H9 (cell line): ENCODE results near the gene TTLL9. TPM values are rescaled to one million over a fixed set of nuclear protein-coding genes. Genes with fewer than 3 reads are reported as not detected.

Experiments used
- DNase-seq: peaks from one replicate; pipeline ENCODE4 v3.0.0-alpha.2; 2017
- H2AFZ ChIP-seq: one replicate; pipeline ENCODE4 v1.6.1; 2013; ENCODE audit warnings: mild to moderate bottlenecking, low read length, control low read depth, moderate library complexity
- H2AK5ac ChIP-seq: 2 replicates; pipeline ENCODE4 v1.6.1; 2013; ENCODE audit warnings: low read length, control low read depth, mixed read lengths; ENCODE audit not compliant: insufficient read length
- H2BK120ac ChIP-seq: one replicate; pipeline ENCODE4 v1.6.1; 2013; ENCODE audit warnings: low read depth, mild to moderate bottlenecking, low read length, control low read depth, inconsistent platforms; ENCODE audit not compliant: poor library complexity, severe bottlenecking
- H2BK12ac ChIP-seq: 2 replicates; pipeline ENCODE4 v1.6.1; 2013; ENCODE audit warnings: low read length, control low read depth, mixed read lengths, low read depth; ENCODE audit not compliant: insufficient read length
- H2BK15ac ChIP-seq: 2 replicates; pipeline ENCODE4 v1.6.1; 2013; ENCODE audit warnings: low read depth, low read length, control low read depth
- H2BK20ac ChIP-seq: one replicate; pipeline ENCODE4 v1.6.1; 2013; ENCODE audit warnings: low read depth, mild to moderate bottlenecking, low read length, control low read depth, inconsistent platforms; ENCODE audit not compliant: poor library complexity, severe bottlenecking
- H2BK5ac ChIP-seq: 2 replicates; pipeline ENCODE4 v1.6.1; 2013; ENCODE audit warnings: low read length, control low read depth, mixed read lengths; ENCODE audit not compliant: insufficient read length
- H3K14ac ChIP-seq: 2 replicates; pipeline ENCODE4 v1.6.1; 2013; ENCODE audit warnings: low read length, control low read depth; ENCODE audit not compliant: insufficient read depth
- H3K18ac ChIP-seq: 2 replicates; pipeline ENCODE4 v1.6.1; 2013; ENCODE audit warnings: low read depth, mild to moderate bottlenecking, mixed read lengths, low read length, control low read depth; ENCODE audit not compliant: insufficient read length
- H3K23ac ChIP-seq: 2 replicates; pipeline ENCODE4 v1.6.1; 2013; ENCODE audit warnings: low read length, control low read depth, mixed read lengths, low read depth; ENCODE audit not compliant: insufficient read length
- H3K23me2 ChIP-seq: 2 replicates; pipeline ENCODE4 v1.6.1; 2013; ENCODE audit warnings: low read depth, mild to moderate bottlenecking, mixed read lengths, low read length, control low read depth; ENCODE audit not compliant: insufficient read length, poor library complexity, severe bottlenecking
- H3K27ac ChIP-seq: 2 replicates; pipeline ENCODE4 v1.5.1; 2013; ENCODE audit warnings: low read length, control low read depth, mixed read lengths, low read depth; ENCODE audit not compliant: insufficient read length
- H3K27me3 ChIP-seq: 2 replicates; pipeline ENCODE4 v1.6.1; 2013; ENCODE audit warnings: low read length, control low read depth, inconsistent platforms; ENCODE audit not compliant: insufficient read depth
- H3K4ac ChIP-seq: 2 replicates; pipeline ENCODE4 v1.6.1; 2013; ENCODE audit warnings: low read depth, mild to moderate bottlenecking, control low read depth, inconsistent platforms, low read length, moderate library complexity
- H3K4me1 ChIP-seq: 2 replicates; pipeline ENCODE4 v1.6.1; 2013; ENCODE audit warnings: low read length, control low read depth, inconsistent platforms; ENCODE audit not compliant: insufficient read depth
- H3K4me2 ChIP-seq: 2 replicates; pipeline ENCODE4 v1.6.1; 2013; ENCODE audit warnings: low read length, control low read depth, mixed read lengths; ENCODE audit not compliant: insufficient read length, insufficient read depth
- H3K56ac ChIP-seq: 2 replicates; pipeline ENCODE4 v1.6.1; 2013; ENCODE audit warnings: low read depth, mild to moderate bottlenecking, mixed read lengths, low read length, control low read depth; ENCODE audit not compliant: insufficient read length
- H3K79me1 ChIP-seq: 2 replicates; pipeline ENCODE4 v1.6.1; 2013; ENCODE audit warnings: low read depth, mild to moderate bottlenecking, moderate library complexity, low read length, control low read depth, inconsistent platforms; ENCODE audit not compliant: insufficient read depth, poor library complexity, severe bottlenecking
- H3K79me2 ChIP-seq: 2 replicates; pipeline ENCODE4 v1.6.1; 2013; ENCODE audit warnings: low read length, control low read depth, inconsistent platforms; ENCODE audit not compliant: insufficient read depth
- H3K9ac ChIP-seq: 2 replicates; pipeline ENCODE4 v1.6.1; 2013; ENCODE audit warnings: low read length, control low read depth, mixed read lengths; ENCODE audit not compliant: insufficient read length; ENCODE audit errors: extremely low read depth
- H3K9me3 ChIP-seq: one replicate; pipeline ENCODE4 v1.6.1; 2013; ENCODE audit warnings: low read depth, low read length, inconsistent platforms; ENCODE audit not compliant: control insufficient read depth
- H3T11ph ChIP-seq: one replicate; pipeline ENCODE4 v1.6.1; 2013; ENCODE audit warnings: mild to moderate bottlenecking, low read length, control low read depth, inconsistent platforms
- H4K20me1 ChIP-seq: one replicate; pipeline ENCODE4 v1.6.1; 2013; ENCODE audit not compliant: control insufficient read depth, insufficient read length, insufficient read depth
- H4K5ac ChIP-seq: 2 replicates; pipeline ENCODE4 v1.6.1; 2013; ENCODE audit warnings: low read depth, mild to moderate bottlenecking, mixed read lengths, low read length, control low read depth; ENCODE audit not compliant: insufficient read length
- H4K8ac ChIP-seq: replicated peaks from 2 replicates; pipeline ENCODE4 v1.6.1; 2013; ENCODE audit warnings: low read length, control low read depth, mixed read lengths, low read depth; ENCODE audit not compliant: insufficient read length
- H4K91ac ChIP-seq: 2 replicates; pipeline ENCODE4 v1.6.1; 2013; ENCODE audit warnings: low read depth, mild to moderate bottlenecking, moderate library complexity, mixed read lengths, low read length, control low read depth; ENCODE audit not compliant: insufficient read length
- H3K27ac Mint-ChIP-seq, 3 experiments: 2 replicates in 2 of 3; 3 replicates in 1 of 3; pipeline ENCODE4 v1.8.0; 2020 to 2021; ENCODE audit warnings: mixed read lengths in 3 of 3, mild to moderate bottlenecking in 1 of 3, moderate library complexity in 1 of 3
- H3K27me3 Mint-ChIP-seq: 2 replicates; pipeline ENCODE4 v1.8.0; 2021; ENCODE audit warnings: low read depth, mild to moderate bottlenecking, moderate library complexity, mixed read lengths
- H3K36me3 Mint-ChIP-seq, 3 experiments: 2 replicates in 2 of 3; 3 replicates in 1 of 3; pipeline ENCODE4 v1.8.0; 2020 to 2021; ENCODE audit warnings: low read depth in 3 of 3, mixed read lengths in 3 of 3; ENCODE audit not compliant: insufficient read depth in 1 of 3
- H3K4me1 Mint-ChIP-seq, 2 experiments: 2 replicates each; pipeline ENCODE4 v1.8.0; 2020; ENCODE audit warnings: mixed read lengths in 2 of 2
- H3K4me3 Mint-ChIP-seq, 2 experiments: 2 replicates in 1 of 2; 3 replicates in 1 of 2; pipeline ENCODE4 v1.8.0; 2020 to 2021; ENCODE audit warnings: mild to moderate bottlenecking in 2 of 2, mixed read lengths in 2 of 2, moderate library complexity in 1 of 2
- H3K9me3 Mint-ChIP-seq, 2 experiments: 2 replicates in 1 of 2; 3 replicates in 1 of 2; pipeline ENCODE4 v1.8.0; 2020; ENCODE audit warnings: mild to moderate bottlenecking in 2 of 2, mixed read lengths in 2 of 2, moderate library complexity in 1 of 2
- CTCF ChIP-seq: fragments of 200-600 bp; sonication (generic); conservative IDR thresholded peaks from 3 replicates; pipeline ENCODE4 v1.8.0; 2021; ENCODE audit warnings: antibody characterized with exemption, mild to moderate bottlenecking
- WGBS: extraction: QIAGEN DNeasy Blood & Tissue Kit; methylation state at CpG from one replicate; pipeline ENCODE4 v1.1.7; 2013; ENCODE audit warnings: missing lambda C conversion rate, low lambda C conversion rate, mixed read lengths; ENCODE audit not compliant: insufficient read length; ENCODE audit errors: extremely low coverage; 5-methylcytosine and 5-hydroxymethylcytosine counted together
- total RNA-seq: library from RNA; stranded (reverse); gene quantifications from 2 replicates; pipeline ENCODE4 v1.2.1, GENCODE V29; 2021

TTLL9 gene
- total RNA-seq, 1 experiment from 2014 or later = 0.20 TPM

DNA sequence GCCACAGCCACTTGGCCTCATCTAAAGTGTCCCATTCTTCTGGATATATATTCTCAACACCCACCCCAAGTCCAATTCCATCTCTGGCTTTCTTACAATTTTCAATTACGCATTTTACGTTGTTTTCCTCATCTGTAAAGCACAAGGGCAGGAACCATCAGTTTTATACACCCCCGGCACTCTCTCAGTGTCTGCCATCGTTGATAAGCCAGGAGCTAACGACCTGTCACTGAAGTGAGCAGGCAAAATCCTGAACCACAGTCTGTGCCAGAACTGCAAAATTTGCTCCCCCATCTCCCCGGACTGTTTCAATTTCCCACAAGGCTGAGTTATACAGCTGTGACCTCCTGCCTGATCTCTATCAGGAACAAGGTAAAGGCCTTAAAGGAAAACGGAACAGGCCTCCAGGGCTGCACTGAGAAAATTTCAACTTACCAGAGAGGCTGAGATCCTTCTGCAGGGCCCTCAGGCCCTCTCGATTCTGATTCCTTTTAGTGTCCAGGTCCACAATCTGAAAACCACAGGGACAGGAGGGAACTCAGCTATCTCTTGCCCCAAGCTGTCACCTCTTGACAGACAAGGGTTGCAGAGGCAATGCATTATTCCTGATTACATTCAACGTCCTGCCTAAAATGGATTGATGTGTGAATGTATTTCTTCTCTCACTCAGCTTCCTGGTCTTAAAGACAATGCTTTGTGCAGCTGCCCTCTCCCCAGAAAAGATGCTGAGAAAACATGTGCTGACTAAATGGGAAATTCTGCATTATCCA, 79.6 kb downstream of the TTLL9 start:
- Mint-ChIP-seq H3K4me3 (peak overlapping the region; percentile 98 to 99), H3K9me3 (no peaks in the 10 kb centered on the region; a peak in 2 of 5 replicates), H3K4me1 (peaks cover 9 to 11% of the 10 kb centered on the region in 2 experiments), H3K36me3 (peaks cover 38 to 51% (median 47%) of the 10 kb centered on the region in 3 experiments), H3K27me3 (peaks cover 17% of the 10 kb centered on the region), H3K27ac (peak overlapping the region in 1 of 3 experiments; percentile 14; a peak in 1 of 7 replicates)
- no peak overlapping the region for H3K14ac ChIP-seq
- H3K23me2 ChIP-seq = peaks cover 7% of the 10 kb centered on the region
- no peak overlapping the region for H4K8ac ChIP-seq
- H2BK120ac ChIP-seq = no peak overlapping the region
- H3K23ac ChIP-seq = no peak overlapping the region
- H4K20me1 ChIP-seq = no peaks in the 10 kb centered on the region
- DNase-seq = no peak
- no peak overlapping the region for H2AFZ ChIP-seq
- no peak overlapping the region for H3K4ac ChIP-seq
- no peak overlapping the region for H3K18ac ChIP-seq
- no peaks in the 10 kb centered on the region for H3K9me3 ChIP-seq
- H3K79me1 ChIP-seq = peaks cover 10% of the 10 kb centered on the region
- no peaks in the 10 kb centered on the region for H3K4me1 ChIP-seq
- H3K56ac ChIP-seq = no peak overlapping the region
- H2BK5ac ChIP-seq = no peak overlapping the region
- no peak overlapping the region for H4K5ac ChIP-seq
- H3K27me3 ChIP-seq = no peaks in the 10 kb centered on the region
- no peak overlapping the region for H3K27ac ChIP-seq
- no peak overlapping the region for H3T11ph ChIP-seq
- H2BK20ac ChIP-seq = no peak overlapping the region
- H4K91ac ChIP-seq = no peak overlapping the region
- no peak overlapping the region for H3K9ac ChIP-seq
- TF ChIP-seq CTCF = no peak
- no peak overlapping the region for H3K4me2 ChIP-seq
- H2BK15ac ChIP-seq = no peak overlapping the region
- WGBS = 100% methylated on average over 2 of the region's 9 CpGs
- H3K79me2 ChIP-seq = peaks cover 5% of the 10 kb centered on the region; the same call in 1 of the 2 replicates
- H2AK5ac ChIP-seq = no peak overlapping the region
- no peak overlapping the region for H2BK12ac ChIP-seq
